Measurements from ENCODE around the gene DDX49.

- TF ChIP-seq, protein P1, sequence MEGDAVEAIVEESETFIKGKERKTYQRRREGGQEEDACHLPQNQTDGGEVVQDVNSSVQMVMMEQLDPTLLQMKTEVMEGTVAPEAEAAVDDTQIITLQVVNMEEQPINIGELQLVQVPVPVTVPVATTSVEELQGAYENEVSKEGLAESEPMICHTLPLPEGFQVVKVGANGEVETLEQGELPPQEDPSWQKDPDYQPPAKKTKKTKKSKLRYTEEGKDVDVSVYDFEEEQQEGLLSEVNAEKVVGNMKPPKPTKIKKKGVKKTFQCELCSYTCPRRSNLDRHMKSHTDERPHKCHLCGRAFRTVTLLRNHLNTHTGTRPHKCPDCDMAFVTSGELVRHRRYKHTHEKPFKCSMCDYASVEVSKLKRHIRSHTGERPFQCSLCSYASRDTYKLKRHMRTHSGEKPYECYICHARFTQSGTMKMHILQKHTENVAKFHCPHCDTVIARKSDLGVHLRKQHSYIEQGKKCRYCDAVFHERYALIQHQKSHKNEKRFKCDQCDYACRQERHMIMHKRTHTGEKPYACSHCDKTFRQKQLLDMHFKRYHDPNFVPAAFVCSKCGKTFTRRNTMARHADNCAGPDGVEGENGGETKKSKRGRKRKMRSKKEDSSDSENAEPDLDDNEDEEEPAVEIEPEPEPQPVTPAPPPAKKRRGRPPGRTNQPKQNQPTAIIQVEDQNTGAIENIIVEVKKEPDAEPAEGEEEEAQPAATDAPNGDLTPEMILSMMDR (IDR thresholded peaks at IDR 0.05) = no peak
- no peak for TF ChIP-seq POLR2A (IDR thresholded peaks at IDR 0.05)
- TF ChIP-seq POLR2AphosphoS5 (IDR thresholded peaks at IDR 0.05) = no peak
Measured at GRCh38 chr19:18972851-18973250, 53.3 kb downstream of the DDX49 start.

Measured in gastroesophageal sphincter (tissue), 3 donors.